Effector memory CD8-positive, alpha-beta T cell (primary cell): Measurements from ENCODE around the gene DENND1B.
"Not testable (repeated sequence)": the region's sequence is repeated elsewhere in the genome, so short reads cannot be mapped to it uniquely, and the experiment has no call there.

Source experiments
- ATAC-seq: fragments of 150-1000 bp; cut with Tn5 transposase; replicated peaks from 2 replicates; pipeline ENCODE4 v1.10.0; 2021; ENCODE audit warnings: mild to moderate bottlenecking, moderate library complexity
- DNase-seq, 3 experiments: peaks; one replicate each; pipeline ENCODE4 v3.0.0; 2021
- H3K27ac Mint-ChIP-seq, 2 donors: one replicate each; pipeline ENCODE4 v1.8.0; 2022; ENCODE audit warnings: mild to moderate bottlenecking in 2 of 2, mixed read lengths in 2 of 2, moderate library complexity in 2 of 2
- H3K27me3 Mint-ChIP-seq, 2 donors: one replicate each; pipeline ENCODE4 v1.8.0; 2022; ENCODE audit warnings: mixed read lengths in 2 of 2
- H3K36me3 Mint-ChIP-seq: one replicate; pipeline ENCODE4 v1.8.0; 2022; ENCODE audit warnings: mild to moderate bottlenecking, moderate library complexity, mixed read lengths; ENCODE audit not compliant: insufficient read depth
- H3K4me1 Mint-ChIP-seq, 2 donors: one replicate each; pipeline ENCODE4 v1.8.0; 2022; ENCODE audit warnings: low read depth in 2 of 2, mixed read lengths in 2 of 2
- H3K4me3 Mint-ChIP-seq, 2 donors: one replicate each; pipeline ENCODE4 v1.8.0; 2022; ENCODE audit warnings: mild to moderate bottlenecking in 2 of 2, mixed read lengths in 2 of 2, moderate library complexity in 2 of 2
- H3K9me3 Mint-ChIP-seq, 2 donors: one replicate each; pipeline ENCODE4 v1.8.0; 2022; ENCODE audit warnings: mixed read lengths in 2 of 2

DENND1B gene

DNA sequence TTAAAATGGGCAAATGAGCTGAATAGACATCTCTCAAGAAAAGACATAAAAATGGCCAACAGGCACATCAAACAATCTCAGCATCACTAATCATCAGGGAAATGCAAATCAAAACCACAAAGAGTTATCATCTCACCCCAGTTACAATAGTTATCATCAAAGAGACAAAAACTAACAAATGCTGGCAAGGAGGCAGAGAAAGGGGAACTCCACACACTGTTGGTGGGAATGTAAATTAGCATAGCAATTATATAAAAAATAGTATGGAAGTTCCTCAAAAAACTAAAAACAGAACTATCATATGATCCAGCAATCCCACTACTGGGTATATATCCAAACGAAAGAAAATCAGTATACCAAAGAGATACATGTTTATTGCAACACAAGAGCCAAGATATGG, 68.7 kb downstream of the DENND1B start:
- ATAC-seq (no peak), DNase-seq (no peak)
- Mint-ChIP-seq H3K4me1 (peaks cover 8 to 19% of the 10 kb centered on the region in 2 donors), H3K9me3 (no peaks in the 10 kb centered on the region), H3K4me3 (no peak overlapping the region), H3K36me3 (no peaks in the 10 kb centered on the region), H3K27me3 (no peaks in the 10 kb centered on the region), H3K27ac (peak overlapping the region in 1 of 2 donors; percentile 29)

DNA sequence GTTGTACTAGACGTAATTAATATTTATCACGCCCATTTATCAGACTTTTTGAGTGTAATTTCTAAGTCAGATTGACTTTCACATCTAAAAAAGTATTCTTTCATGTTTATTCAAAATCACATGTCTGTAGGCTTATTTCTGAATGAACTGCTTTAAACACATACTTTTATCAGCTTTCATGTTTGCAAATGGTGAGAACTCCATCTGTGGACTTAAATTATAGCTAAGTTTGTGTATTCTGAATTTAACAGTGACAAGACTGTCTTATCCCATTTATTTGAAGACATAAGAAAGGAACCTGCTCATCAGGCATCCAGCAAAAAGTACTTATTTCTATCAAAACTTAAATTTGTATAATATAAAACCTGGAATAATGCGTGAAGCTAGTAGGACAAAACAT, 69.3 kb downstream of the DENND1B start:
- Mint-ChIP-seq H3K27me3 (no peaks in the 10 kb centered on the region), H3K27ac (peak overlapping the region in 1 of 2 donors; percentile 29), H3K4me3 (no peak overlapping the region), H3K4me1 (peaks cover 8 to 19% of the 10 kb centered on the region in 2 donors), H3K9me3 (no peaks in the 10 kb centered on the region), H3K36me3 (no peaks in the 10 kb centered on the region)
- ATAC-seq (no peak), DNase-seq (no peak)

DNA sequence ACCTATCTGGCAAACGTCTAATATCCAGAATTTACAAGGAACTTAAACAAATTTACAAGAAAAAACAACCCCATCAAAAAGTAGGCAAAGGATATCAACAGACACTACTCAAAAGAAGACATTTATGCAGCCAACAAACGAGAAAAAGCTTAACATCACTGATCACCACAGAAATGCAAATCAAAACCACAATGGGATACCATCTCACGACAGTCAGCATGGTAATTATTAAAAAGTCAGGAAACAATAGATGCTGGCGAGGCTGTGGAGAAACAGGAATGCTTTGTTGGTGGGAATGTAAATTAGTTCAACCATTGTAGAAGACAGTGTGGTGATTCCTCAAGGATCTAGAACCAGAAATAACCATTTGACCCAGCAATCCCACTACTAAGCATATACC, 74.6 kb downstream of the DENND1B start:
- not testable (repeated sequence) for H3K36me3 Mint-ChIP-seq, H3K27ac Mint-ChIP-seq, H3K9me3 Mint-ChIP-seq, H3K4me3 Mint-ChIP-seq, H3K27me3 Mint-ChIP-seq, DNase-seq, ATAC-seq
- peaks cover 34 to 51% of the 10 kb centered on the region in 2 donors for H3K4me1 Mint-ChIP-seq

DNA sequence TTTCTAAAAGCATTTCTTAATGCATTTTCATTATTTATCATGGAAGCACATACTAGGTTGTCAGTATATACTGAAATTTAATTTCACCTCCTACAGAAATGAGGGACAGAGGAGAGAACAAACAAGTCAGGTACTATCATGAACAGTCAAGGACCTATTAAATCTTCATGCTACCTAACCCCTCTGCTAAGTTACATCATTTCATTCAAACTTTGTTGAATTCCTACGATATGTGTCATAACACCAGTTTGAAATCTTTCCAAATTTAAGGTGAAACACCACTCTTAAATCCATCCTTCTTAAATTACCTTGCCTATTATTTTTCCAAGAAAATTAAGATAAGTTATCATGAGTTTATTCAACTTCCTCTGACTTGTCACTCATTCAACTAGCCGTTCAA, 78.9 kb downstream of the DENND1B start:
- peaks cover 35 to 39% of the 10 kb centered on the region in 2 donors for H3K4me1 Mint-ChIP-seq
- no peaks in the 10 kb centered on the region for H3K9me3 Mint-ChIP-seq
- no peaks in the 10 kb centered on the region for H3K27me3 Mint-ChIP-seq
- H3K4me3 Mint-ChIP-seq = no peak overlapping the region
- DNase-seq = no peak
- no peak overlapping the region for H3K27ac Mint-ChIP-seq
- no peak for ATAC-seq
- H3K36me3 Mint-ChIP-seq = no peaks in the 10 kb centered on the region

DNA sequence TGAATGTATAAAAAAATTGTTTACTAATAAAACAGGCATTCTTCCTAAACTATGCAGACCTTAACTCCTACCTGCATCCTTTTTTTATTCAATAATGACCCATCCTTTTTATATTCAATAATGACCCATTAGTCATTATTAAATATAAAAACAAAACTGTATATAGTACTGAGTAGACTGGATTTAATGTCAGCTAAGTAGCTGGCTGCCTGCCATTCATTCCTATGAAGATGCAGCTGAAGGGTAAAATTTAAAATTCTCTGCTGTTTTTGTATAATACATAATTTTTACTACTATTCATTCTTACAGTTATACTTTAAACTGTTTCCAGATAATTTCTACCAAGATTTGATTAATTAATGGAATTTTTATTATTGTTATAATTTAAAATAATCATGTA, 79.3 kb downstream of the DENND1B start:
- H3K27me3 Mint-ChIP-seq = no peaks in the 10 kb centered on the region
- ATAC-seq (no peak), DNase-seq (no peak)
- no peak overlapping the region for H3K27ac Mint-ChIP-seq
- no peaks in the 10 kb centered on the region for H3K9me3 Mint-ChIP-seq
- no peak overlapping the region for H3K4me3 Mint-ChIP-seq
- peaks cover 35 to 42% of the 10 kb centered on the region in 2 donors for H3K4me1 Mint-ChIP-seq
- H3K36me3 Mint-ChIP-seq = no peaks in the 10 kb centered on the region

DNA sequence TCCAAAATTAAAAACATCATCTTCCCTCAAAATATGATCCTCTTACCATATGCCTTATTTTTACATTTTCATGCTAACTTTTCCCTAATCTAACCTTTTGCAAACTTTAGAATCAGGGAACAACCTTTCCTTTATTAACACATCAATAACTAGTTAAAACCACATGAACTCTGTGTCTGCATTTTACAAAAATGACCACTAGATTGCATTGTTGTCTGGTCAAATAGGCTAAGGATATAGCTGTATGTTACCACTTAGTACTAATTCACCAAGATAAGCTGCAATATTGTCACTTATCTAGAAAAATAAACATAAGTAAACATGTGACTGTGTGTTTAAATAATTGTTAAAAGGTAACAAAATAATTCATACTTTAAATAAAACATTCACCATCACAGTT, 82.3 kb downstream of the DENND1B start:
- no peaks in the 10 kb centered on the region for H3K9me3 Mint-ChIP-seq
- H3K36me3 Mint-ChIP-seq = no peaks in the 10 kb centered on the region
- no peak for DNase-seq
- H3K27ac Mint-ChIP-seq = no peak overlapping the region
- H3K4me1 Mint-ChIP-seq = peaks cover 11 to 23% of the 10 kb centered on the region in 2 donors
- H3K27me3 Mint-ChIP-seq = no peaks in the 10 kb centered on the region
- no peak for ATAC-seq
- no peak overlapping the region for H3K4me3 Mint-ChIP-seq

DNA sequence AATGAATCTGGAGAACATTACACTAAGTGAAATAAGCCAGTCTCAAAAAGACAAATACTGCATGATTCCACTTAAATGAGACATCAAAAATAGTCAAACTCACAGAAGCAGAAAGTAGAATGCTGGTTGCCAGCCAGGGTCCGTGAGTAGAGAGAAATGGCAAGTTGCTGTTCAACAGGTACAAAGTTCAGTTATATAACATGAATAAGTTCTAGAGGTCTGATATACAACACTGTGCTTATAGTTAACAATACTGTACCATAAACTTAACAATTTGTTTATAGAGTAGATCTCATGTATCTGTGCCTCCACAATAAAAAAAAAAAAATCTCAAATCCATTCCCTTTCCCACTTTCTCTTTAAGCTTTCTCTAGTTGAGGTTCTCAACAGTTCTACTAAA, 83.5 kb downstream of the DENND1B start:
- no peaks in the 10 kb centered on the region for H3K27me3 Mint-ChIP-seq
- no peak overlapping the region for H3K4me3 Mint-ChIP-seq
- no peaks in the 10 kb centered on the region for H3K9me3 Mint-ChIP-seq
- no peak overlapping the region for H3K27ac Mint-ChIP-seq
- H3K4me1 Mint-ChIP-seq = peaks cover 3 to 18% of the 10 kb centered on the region in 2 donors
- no peaks in the 10 kb centered on the region for H3K36me3 Mint-ChIP-seq
- no peak for DNase-seq
- ATAC-seq = no peak

DNA sequence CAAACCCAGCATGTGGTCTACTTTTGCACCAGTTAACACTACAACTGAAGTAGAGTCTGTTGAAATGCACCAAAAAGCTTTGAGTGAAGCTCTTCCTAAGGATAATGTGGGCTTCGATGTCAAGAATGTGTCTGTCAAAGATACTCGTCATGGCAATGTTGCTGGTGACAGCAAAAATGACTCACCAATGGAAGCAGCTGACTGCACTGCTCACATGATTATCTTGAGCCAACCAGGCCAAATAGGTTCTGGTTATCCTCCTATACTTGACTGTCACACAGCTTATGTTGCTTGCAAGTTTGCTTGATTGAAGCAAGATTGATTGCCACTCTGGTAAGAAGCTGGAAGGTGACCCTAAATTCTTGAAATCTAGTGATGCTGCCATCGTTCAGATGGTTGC, 85.2 kb downstream of the DENND1B start:
- H3K27ac Mint-ChIP-seq = no peak overlapping the region
- no peak for ATAC-seq
- H3K9me3 Mint-ChIP-seq = no peaks in the 10 kb centered on the region
- no peak overlapping the region for H3K4me3 Mint-ChIP-seq
- no peaks in the 10 kb centered on the region for H3K27me3 Mint-ChIP-seq
- no peaks in the 10 kb centered on the region for H3K36me3 Mint-ChIP-seq
- DNase-seq = no peak
- H3K4me1 Mint-ChIP-seq = peaks cover 3 to 19% of the 10 kb centered on the region in 2 donors

DNA sequence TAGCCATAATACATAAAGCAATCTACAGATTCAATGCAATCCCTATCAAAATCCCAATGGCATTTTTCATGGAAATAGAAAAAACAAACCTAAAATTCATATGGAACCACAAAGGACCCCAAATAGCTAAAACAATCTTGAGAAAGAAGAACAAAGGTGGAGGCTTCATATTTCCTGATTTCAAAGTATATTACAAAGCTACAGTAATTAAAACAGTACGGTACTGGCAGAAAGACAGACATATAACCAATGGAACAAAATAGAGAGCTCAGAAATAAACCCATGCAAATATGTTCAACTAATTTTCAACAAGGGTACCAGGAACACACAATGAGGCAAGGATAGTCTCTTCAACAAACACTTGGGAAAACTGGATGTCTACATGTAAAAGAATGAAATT, 87.0 kb downstream of the DENND1B start:
- no peaks in the 10 kb centered on the region for H3K27me3 Mint-ChIP-seq
- H3K4me3 Mint-ChIP-seq = no peak overlapping the region
- H3K4me1 Mint-ChIP-seq = peaks cover 4 to 22% of the 10 kb centered on the region in 2 donors
- DNase-seq = no peak
- no peaks in the 10 kb centered on the region for H3K9me3 Mint-ChIP-seq
- no peaks in the 10 kb centered on the region for H3K36me3 Mint-ChIP-seq
- H3K27ac Mint-ChIP-seq = no peak overlapping the region
- ATAC-seq = no peak

DNA sequence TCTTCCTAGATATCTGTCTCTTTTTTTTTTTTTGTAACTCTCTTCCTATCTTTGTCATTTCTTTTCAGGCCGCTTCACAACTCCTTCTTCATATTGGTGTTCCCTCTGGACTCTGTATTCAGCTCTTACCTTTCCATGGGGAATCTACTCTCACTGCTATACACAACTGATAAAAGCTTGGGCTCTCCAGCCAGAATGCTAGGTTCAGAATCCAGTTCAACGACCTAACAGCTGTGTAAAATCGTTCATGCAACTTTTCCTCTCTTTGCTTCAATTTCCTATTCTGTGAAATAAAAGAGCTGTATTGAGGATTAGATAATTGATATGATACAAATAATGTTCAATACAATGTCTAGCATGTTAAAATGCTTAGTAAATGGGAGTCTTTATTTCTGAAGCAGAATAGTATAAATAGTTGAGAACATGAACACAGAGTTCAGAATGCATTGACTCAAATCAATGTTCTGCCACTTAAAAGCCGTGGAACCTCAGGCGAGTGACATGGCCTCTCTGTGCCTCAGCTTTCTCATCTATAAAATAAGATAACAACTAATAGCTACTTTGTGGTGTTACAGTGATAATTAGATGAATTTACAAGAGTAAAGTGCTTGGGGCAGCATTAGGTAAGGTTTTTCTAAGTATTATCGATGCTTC, 88.5 kb downstream of the DENND1B start:
- H3K4me3 Mint-ChIP-seq = no peak overlapping the region
- no peaks in the 10 kb centered on the region for H3K36me3 Mint-ChIP-seq
- peaks cover 5 to 27% of the 10 kb centered on the region in 2 donors for H3K4me1 Mint-ChIP-seq
- ATAC-seq (no peak), DNase-seq (no peak)
- H3K27me3 Mint-ChIP-seq = no peaks in the 10 kb centered on the region
- no peak overlapping the region for H3K27ac Mint-ChIP-seq
- H3K9me3 Mint-ChIP-seq = no peaks in the 10 kb centered on the region

DNA sequence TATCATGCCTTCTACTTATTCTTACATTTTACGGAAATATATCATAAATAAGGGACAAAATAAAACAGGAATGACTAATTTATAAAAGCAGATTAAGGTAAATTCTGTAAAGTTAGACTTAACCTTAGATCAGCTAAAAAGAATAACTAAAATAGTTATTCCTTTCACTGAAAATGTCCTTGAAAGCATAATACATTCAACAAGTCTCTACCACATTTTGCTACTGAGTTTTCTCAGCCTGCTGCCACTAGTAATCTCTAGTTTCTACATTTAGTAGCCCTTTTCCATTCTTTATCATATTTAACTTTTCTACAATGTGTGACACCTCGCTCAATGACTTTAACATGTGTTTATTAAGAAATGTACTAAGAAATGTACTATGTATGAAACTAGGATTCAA, 89.0 kb downstream of the DENND1B start:
- Mint-ChIP-seq H3K9me3 (no peaks in the 10 kb centered on the region), H3K36me3 (no peaks in the 10 kb centered on the region), H3K4me1 (peaks cover 6 to 27% of the 10 kb centered on the region in 2 donors), H3K27me3 (no peaks in the 10 kb centered on the region), H3K4me3 (no peak overlapping the region), H3K27ac (no peak overlapping the region)
- ATAC-seq = no peak
- DNase-seq = no peak

DNA sequence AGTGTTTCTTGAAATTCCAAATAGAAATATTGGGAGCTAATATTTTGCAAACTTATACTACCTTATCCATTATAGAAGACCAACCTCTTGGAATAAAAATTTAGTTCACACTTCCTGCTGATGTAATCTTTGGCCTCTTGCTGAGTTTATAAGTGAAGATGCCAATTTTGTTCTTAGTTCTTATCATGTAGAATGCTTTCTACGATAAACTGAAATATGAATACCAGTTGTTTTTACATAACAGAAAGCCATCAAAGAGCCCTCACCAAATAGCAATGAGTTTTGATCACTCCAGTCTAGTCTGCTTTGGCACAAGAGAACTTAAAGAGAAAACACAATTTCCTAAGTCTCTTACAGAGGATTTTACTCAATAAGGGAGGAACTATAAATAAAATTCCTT, 89.5 kb downstream of the DENND1B start:
- Mint-ChIP-seq H3K36me3 (no peaks in the 10 kb centered on the region), H3K4me1 (peaks cover 6 to 22% of the 10 kb centered on the region in 2 donors)

DNA sequence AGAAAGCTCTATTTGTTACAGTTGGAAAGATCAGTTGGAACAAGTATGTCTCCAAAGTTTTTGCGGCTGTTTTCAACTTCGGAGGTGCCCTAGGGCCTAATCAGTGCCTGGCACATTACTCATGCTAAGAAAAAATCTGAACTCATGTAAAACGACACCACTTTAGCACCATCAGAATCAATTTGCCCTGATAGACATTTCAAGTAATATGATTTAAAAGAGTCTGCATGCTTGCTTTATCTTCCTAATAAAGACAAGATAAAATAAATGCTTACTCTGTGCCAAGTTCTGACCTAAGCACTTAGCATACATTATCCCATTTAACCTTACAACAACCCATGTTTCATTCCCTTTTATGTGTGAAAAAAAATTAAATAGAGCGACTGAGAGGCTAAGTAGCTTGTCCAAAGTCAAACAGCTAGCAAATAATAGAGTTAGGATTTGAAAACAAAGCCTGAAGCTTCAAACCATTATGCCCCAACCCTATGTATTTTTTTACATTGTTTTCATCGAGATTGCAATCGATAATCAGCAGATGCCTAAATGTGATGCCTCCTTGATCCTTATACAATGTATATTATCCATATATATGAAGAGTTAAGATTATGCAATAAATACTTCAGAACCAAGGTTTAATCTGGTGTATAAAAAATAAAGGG, 91.3 kb downstream of the DENND1B start:
- DNase-seq (no peak), ATAC-seq (no peak)
- Mint-ChIP-seq H3K27me3 (no peaks in the 10 kb centered on the region), H3K4me1 (peaks cover 6 to 21% of the 10 kb centered on the region in 2 donors), H3K36me3 (no peaks in the 10 kb centered on the region), H3K4me3 (no peak overlapping the region), H3K27ac (no peak overlapping the region), H3K9me3 (no peaks in the 10 kb centered on the region)

More for the DNA sequence above, 89.5 kb downstream of the DENND1B start:
- DNase-seq = no peak
- no peak overlapping the region for H3K27ac Mint-ChIP-seq
- H3K9me3 Mint-ChIP-seq = no peaks in the 10 kb centered on the region
- ATAC-seq = no peak
- no peaks in the 10 kb centered on the region for H3K27me3 Mint-ChIP-seq
- H3K4me3 Mint-ChIP-seq = no peak overlapping the region

DNA sequence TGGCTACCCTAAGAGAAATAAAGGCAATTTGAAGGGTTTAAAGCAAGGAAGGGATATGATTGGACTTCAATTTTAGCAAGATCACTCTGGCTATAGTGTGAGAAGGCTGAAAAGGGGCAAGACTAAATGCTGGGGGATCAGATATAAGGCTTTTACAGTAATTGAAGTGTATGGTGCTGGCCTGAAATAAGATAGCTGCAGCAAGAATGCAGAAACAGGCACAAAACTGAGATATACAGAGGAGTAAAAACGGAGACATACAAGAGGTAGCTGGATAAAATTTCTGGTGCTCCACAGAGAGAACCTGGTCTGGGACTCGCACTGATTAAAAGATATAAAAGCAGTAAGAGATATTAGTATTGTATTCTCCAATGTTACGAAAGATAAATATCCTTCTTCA, 92.0 kb downstream of the DENND1B start:
- peaks cover 6 to 19% of the 10 kb centered on the region in 2 donors for H3K4me1 Mint-ChIP-seq
- no peak for ATAC-seq
- no peak for DNase-seq
- H3K27ac Mint-ChIP-seq = no peak overlapping the region
- H3K4me3 Mint-ChIP-seq = no peak overlapping the region
- no peaks in the 10 kb centered on the region for H3K36me3 Mint-ChIP-seq
- no peaks in the 10 kb centered on the region for H3K9me3 Mint-ChIP-seq
- no peaks in the 10 kb centered on the region for H3K27me3 Mint-ChIP-seq
